Right kidney (tissue), 1 donor: ENCODE data around the gene CEP131.
"Not testable (repeated sequence)": the region's sequence is repeated elsewhere in the genome, so short reads cannot be mapped to it uniquely, and the experiment has no call there.

Experiments
- DNase-seq: peaks from one replicate; pipeline ENCODE4 v3.0.0-alpha.2; 2016

Gene CEP131

GRCh38 chr17:81148986-81149533, 73.7 kb downstream of the CEP131 start:
- no peak for DNase-seq

- DNase-seq, result no peak
These were observed 74.2 kb downstream of the CEP131 start for GRCh38 chr17:81148571-81148970.

- no peak for DNase-seq
These were observed 75.1 kb downstream of the CEP131 start for GRCh38 chr17:81147701-81148100.

GRCh38 chr17:81146208-81146607, 76.6 kb downstream of the CEP131 start:
- not testable (repeated sequence) for DNase-seq

- DNase-seq, result no peak
These were observed 78.4 kb downstream of the CEP131 start for GRCh38 chr17:81144423-81144781.

GRCh38 chr17:81143717-81144422, 78.9 kb downstream of the CEP131 start:
- DNase-seq, result no peak

- DNase-seq, result no peak
These were observed 79.6 kb downstream of the CEP131 start for GRCh38 chr17:81143200-81143527.

- DNase-seq, result peak; percentile 54
These were observed 80.2 kb downstream of the CEP131 start for GRCh38 chr17:81142301-81143199.

GRCh38 chr17:81140695-81141094, 82.1 kb downstream of the CEP131 start:
- DNase-seq, result no peak

GRCh38 chr17:81140018-81140417, 82.7 kb downstream of the CEP131 start:
- no peak for DNase-seq
